Endothelial cell of umbilical vein (primary cell): ENCODE measurements around the gene RHOH. TPM values are rescaled to one million over a fixed set of nuclear protein-coding genes. Genes with fewer than 3 reads are reported as not detected.

Experiments used
- BruUV-seq: library from RNA; stranded (reverse); fragments of 400-500 nt; replicated peaks from 2 replicates; lab custom pipeline; 2021; lab: Mats Ljungman, UMichigan
- CTCF ChIA-PET: fragments of 300-600, 350-600 bp; sonication (Branson Sonifier 250); formaldehyde crosslinking; loops from one replicate; lab custom pipeline; 2021; ENCODE audit warnings: antibody characterized with exemption, inconsistent platforms; lab: Charles Lee
- POLR2A ChIA-PET: fragments of 300-600, 350-600 bp; sonication (Branson Sonifier 250); formaldehyde crosslinking; loops from one replicate; lab custom pipeline; 2021; ENCODE audit warnings: antibody characterized with exemption, inconsistent platforms; lab: Charles Lee
- DNase-seq: peaks from one replicate; pipeline ENCODE4 v3.0.0-alpha.2; 2011; ENCODE audit warnings: low read depth, low spot score
- FAIRE-seq: peaks from 2 replicates; lab custom pipeline; 2011; peaks lifted over from hg19 to GRCh38; lab: Jason Lieb, UNC
- H2AFZ ChIP-seq: 2 replicates; pipeline ENCODE4 v1.6.0; 2012; ENCODE audit warnings: low read depth, low read length, control low read depth, inconsistent platforms
- H3K27ac ChIP-seq: 2 replicates; pipeline ENCODE4 v1.5.1; 2011; ENCODE audit warnings: low read depth, mild to moderate bottlenecking, control low read depth, low read length, moderate library complexity; ENCODE audit not compliant: insufficient read depth
- H3K27me3 ChIP-seq, 2 experiments: 2 replicates each; pipeline versions ENCODE4 v1.6.0 to v1.6.1; 2011; ENCODE audit warnings: low read length in 2 of 2, mixed read lengths in 1 of 2; ENCODE audit not compliant: control insufficient read depth in 2 of 2, insufficient read depth in 2 of 2
- H3K36me3 ChIP-seq, 2 experiments: 2 replicates in 1 of 2; 3 replicates in 1 of 2; pipeline ENCODE4 v1.5.1; 2011; ENCODE audit warnings: low read length in 2 of 2, mild to moderate bottlenecking in 1 of 2, moderate library complexity in 1 of 2; ENCODE audit not compliant: control insufficient read depth in 2 of 2, insufficient read depth in 2 of 2; ENCODE audit errors: extremely low read depth in 1 of 2
- H3K4me1 ChIP-seq: 3 replicates; pipeline ENCODE4 v1.5.1; 2011; ENCODE audit warnings: mild to moderate bottlenecking, low read length; ENCODE audit not compliant: control insufficient read depth, insufficient read depth; ENCODE audit errors: extremely low read depth
- H3K4me2 ChIP-seq: 2 replicates; pipeline ENCODE4 v1.6.1; 2011; ENCODE audit warnings: low read length, control low read depth, mixed read lengths; ENCODE audit not compliant: insufficient read depth
- H3K4me3 ChIP-seq, 3 experiments: fragments of 200-600 bp in 1 of 3; sonication (generic), shearing (Covaris generic) in 1 of 3; replicated peaks in 1 of 3; 2 replicates each; pipeline ENCODE4 v1.5.1; 2011 to 2016; ENCODE audit warnings: control low read depth in 3 of 3, low read length in 3 of 3, mild to moderate bottlenecking in 2 of 3, inconsistent platforms in 1 of 3, low read depth in 1 of 3, moderate library complexity in 1 of 3; ENCODE audit not compliant: insufficient read depth in 1 of 3
- H3K79me2 ChIP-seq: 2 replicates; pipeline ENCODE4 v1.6.0; 2012; ENCODE audit warnings: low read length, inconsistent platforms; ENCODE audit not compliant: control insufficient read depth, insufficient read depth
- H3K9ac ChIP-seq: replicated peaks from 2 replicates; pipeline ENCODE3; 2011; ENCODE audit warnings: low read length, control low read depth; ENCODE audit not compliant: insufficient read depth; ENCODE audit errors: extremely low read depth
- H3K9me1 ChIP-seq: replicated peaks from 3 replicates; pipeline ENCODE4 v1.6.0; 2011; ENCODE audit warnings: mild to moderate bottlenecking, low read length; ENCODE audit not compliant: control insufficient read depth, insufficient read depth; ENCODE audit errors: extremely low read depth
- H3K9me3 ChIP-seq: replicated peaks from 2 replicates; pipeline ENCODE4 v1.5.1; 2012; ENCODE audit warnings: low read length, inconsistent platforms; ENCODE audit not compliant: control insufficient read depth, insufficient read depth
- H4K20me1 ChIP-seq: replicated peaks from 2 replicates; pipeline ENCODE3; 2011; ENCODE audit warnings: mild to moderate bottlenecking, low read length; ENCODE audit not compliant: control insufficient read depth, insufficient read depth; ENCODE audit errors: extremely low read depth
- EZH2 ChIP-seq: IDR thresholded peaks from 2 replicates; pipeline ENCODE4 v1.6.1; 2012; ENCODE audit warnings: borderline replicate concordance, low read depth, mild to moderate bottlenecking, moderate library complexity, low read length, inconsistent platforms; ENCODE audit not compliant: severe bottlenecking
- FOS ChIP-seq: IDR thresholded peaks from 2 replicates; pipeline ENCODE4 v1.6.1; 2011; ENCODE audit warnings: mild to moderate bottlenecking, low read length, moderate library complexity, borderline replicate concordance; ENCODE audit not compliant: insufficient read depth
- GATA2 ChIP-seq: IDR thresholded peaks from 2 replicates; pipeline ENCODE4 v1.7.0; 2011; ENCODE audit warnings: low read depth, mild to moderate bottlenecking, moderate library complexity, mixed read lengths, low read length; ENCODE audit not compliant: insufficient read length, insufficient read depth
- JUN ChIP-seq: IDR thresholded peaks from 2 replicates; pipeline ENCODE4 v1.6.1; 2011; ENCODE audit warnings: borderline replicate concordance, low read depth; ENCODE audit not compliant: insufficient read length, insufficient read depth
- MYC ChIP-seq: IDR thresholded peaks from one replicate; pipeline ENCODE4 v1.6.1; 2011; ENCODE audit warnings: mild to moderate bottlenecking, low read depth, low read length
- POLR2A ChIP-seq: IDR thresholded peaks from 2 replicates; pipeline ENCODE4 v1.6.1; 2012; ENCODE audit warnings: low read depth, mild to moderate bottlenecking, control low read depth, low read length
- POLR2AphosphoS5 ChIP-seq: IDR thresholded peaks from 2 replicates; pipeline ENCODE4 v1.6.1; 2012; ENCODE audit warnings: low read depth, mild to moderate bottlenecking, control low read depth, low read length, moderate library complexity; ENCODE audit not compliant: insufficient read depth
- dilution Hi-C: fragments of 300-500 bp; cut with MboI; formaldehyde crosslinking; loops from one replicate; pipeline ENCODE4 v1.15.0; 2019; ENCODE audit warnings: low sequenced_read_pairs; ENCODE audit not compliant: extremely low pct_ligation_motif_present
- intact Hi-C: fragments of 100-400 bp; cut with micrococcal nuclease; formaldehyde crosslinking; loops from one replicate; pipeline ENCODE4 v1.10.0; 2022
- polyA plus RNA-seq, 4 experiments: library from polyadenylated mRNA; depleted of rRNA in 3 of 4; stranded (reverse) in 3 of 4; unstranded in 1 of 4; fragments of >200 nt; gene quantifications; 2 replicates each; pipeline versions ENCODE4 v1.2.1 to v1.2.3, GENCODE V29; 2011 to 2012; ENCODE audit warnings: missing spikeins in 1 of 4
- total RNA-seq: library from RNA; stranded (reverse); gene quantifications from 2 replicates; pipeline ENCODE4 v1.2.3, GENCODE V29; 2021
- TF ChIP-seq, protein P1 (sequence below), 2 donors: IDR thresholded peaks; 1 replicate in 1 of 2; 2 replicates in 1 of 2; pipeline ENCODE4 v1.5.1; 2011; ENCODE audit warnings: low read length in 2 of 2, mild to moderate bottlenecking in 2 of 2, moderate library complexity in 2 of 2, control low read depth in 1 of 2, inconsistent platforms in 1 of 2, low read depth in 1 of 2; ENCODE audit not compliant: insufficient read depth in 1 of 2; ENCODE audit errors: extremely low read depth in 1 of 2
- TF ChIP-seq, protein P2 (sequence below): IDR thresholded peaks from 2 replicates; pipeline ENCODE4 v1.6.1; 2011; ENCODE audit not compliant: insufficient read depth, insufficient read length

Gene RHOH
- total and polyA plus RNA-seq, 2 donors (not counting 3 experiments of a cell fraction or from before 2014, with no cell fraction given): not detected

DNA sequence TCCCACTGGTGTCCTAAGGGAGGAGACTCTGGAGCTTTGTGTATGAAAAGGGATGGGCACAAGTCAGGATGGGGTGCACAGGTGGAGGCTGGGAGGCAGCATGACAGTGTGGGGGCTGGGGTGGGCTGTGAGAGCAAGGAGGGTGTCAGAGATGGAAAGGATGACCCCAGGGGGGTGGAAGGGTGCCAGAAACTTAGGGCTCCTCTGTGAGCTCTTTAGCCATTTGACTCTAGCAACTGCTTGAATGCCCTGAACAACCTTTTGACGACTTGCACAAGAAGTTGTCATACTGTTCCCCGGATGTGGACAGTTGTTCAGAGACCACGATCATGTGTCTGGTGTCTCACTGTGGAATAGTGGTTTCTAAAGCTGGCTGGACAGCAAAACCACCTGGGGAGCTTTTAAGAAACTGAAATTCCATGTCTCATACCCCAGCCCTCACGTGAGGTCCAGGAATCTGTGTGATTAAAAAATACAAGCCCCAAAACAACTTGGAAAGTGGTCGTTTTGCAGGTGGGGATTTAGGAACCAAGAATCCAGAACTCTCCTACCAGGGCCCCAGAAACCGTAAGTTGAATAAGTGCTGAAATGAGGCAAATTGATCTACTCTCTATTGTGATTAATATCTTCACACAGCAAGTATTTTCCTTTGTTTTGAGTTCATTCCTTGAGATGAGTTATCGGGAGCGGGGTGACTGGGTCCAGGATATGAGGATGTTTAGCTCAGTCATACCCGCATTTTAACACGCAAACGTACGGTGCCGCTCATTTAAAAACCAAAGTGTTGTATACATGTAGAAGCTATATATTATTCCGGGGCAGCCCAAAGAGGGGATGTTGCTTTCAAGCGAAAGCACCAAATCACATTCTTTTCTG lies 3.4 kb downstream of the RHOH start:
- BruUV-seq: no TSS peak
- CTCF ChIA-PET: interaction anchor here (0.9 kb wide), 1 partner anchor 31 kb away, joined by 4 read pairs; no protein-coding TSS in a partner anchor

More for the DNA sequence above, 3.4 kb downstream of the RHOH start:
- Histone ChIP-seq H3K27ac (no peak overlapping the region), H3K79me2 (no peaks in the 10 kb centered on the region), H3K4me2 (no peak overlapping the region), H3K9me1 (no peaks in the 10 kb centered on the region), H4K20me1 (no peaks in the 10 kb centered on the region), H3K4me1 (peaks cover 4% of the 10 kb centered on the region), H3K9ac (no peak overlapping the region), H3K27me3 (no peaks in the 10 kb centered on the region), H3K9me3 (no peaks in the 10 kb centered on the region), H2AFZ (no peak overlapping the region), H3K4me3 (no peak overlapping the region), H3K36me3 (no peaks in the 10 kb centered on the region)
- FAIRE-seq: no peak
- dilution Hi-C loops (no loop called here), intact Hi-C loops (no loop called here)
- POLR2A ChIA-PET: no interaction called here
- TF ChIP-seq, protein P1, sequence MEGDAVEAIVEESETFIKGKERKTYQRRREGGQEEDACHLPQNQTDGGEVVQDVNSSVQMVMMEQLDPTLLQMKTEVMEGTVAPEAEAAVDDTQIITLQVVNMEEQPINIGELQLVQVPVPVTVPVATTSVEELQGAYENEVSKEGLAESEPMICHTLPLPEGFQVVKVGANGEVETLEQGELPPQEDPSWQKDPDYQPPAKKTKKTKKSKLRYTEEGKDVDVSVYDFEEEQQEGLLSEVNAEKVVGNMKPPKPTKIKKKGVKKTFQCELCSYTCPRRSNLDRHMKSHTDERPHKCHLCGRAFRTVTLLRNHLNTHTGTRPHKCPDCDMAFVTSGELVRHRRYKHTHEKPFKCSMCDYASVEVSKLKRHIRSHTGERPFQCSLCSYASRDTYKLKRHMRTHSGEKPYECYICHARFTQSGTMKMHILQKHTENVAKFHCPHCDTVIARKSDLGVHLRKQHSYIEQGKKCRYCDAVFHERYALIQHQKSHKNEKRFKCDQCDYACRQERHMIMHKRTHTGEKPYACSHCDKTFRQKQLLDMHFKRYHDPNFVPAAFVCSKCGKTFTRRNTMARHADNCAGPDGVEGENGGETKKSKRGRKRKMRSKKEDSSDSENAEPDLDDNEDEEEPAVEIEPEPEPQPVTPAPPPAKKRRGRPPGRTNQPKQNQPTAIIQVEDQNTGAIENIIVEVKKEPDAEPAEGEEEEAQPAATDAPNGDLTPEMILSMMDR (IDR thresholded peaks at IDR 0.05; ENCODE audit: extremely low read depth in 1 of 2, insufficient read depth in 1 of 2, low read depth in 1 of 2, low read length in 2 of 2): no peak
- TF ChIP-seq MYC (no peak), FOS (no peak), POLR2AphosphoS5 (no peak), EZH2 (no peak), GATA2 (no peak), JUN (no peak), POLR2A (no peak)
- TF ChIP-seq, protein P2, sequence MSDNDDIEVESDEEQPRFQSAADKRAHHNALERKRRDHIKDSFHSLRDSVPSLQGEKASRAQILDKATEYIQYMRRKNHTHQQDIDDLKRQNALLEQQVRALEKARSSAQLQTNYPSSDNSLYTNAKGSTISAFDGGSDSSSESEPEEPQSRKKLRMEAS: no peak
- DNase-seq: no peak
